ENCODE measurements around the gene ATP5F1C.

ATP5F1C gene

DNA sequence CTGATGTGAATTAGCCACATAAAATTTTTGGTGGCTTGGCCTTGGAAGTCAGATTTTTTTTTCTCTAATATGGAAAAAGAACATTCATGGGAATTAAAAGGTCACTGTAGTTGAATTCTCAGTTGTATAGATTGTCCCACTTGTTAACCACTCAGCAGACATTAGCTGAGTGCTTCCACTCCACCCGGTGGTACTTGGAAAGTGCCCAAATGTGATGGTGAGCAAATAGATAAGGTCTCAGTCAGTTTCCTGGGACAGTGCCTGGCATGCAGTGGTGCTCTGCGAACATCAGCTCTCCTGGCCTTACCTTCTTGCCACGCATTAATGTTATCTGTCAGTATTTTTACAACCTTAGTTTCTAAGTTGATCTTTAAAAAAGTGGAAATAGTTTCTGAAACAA lies 1.4 kb downstream of the ATP5F1C start:
- peak; percentile 13 for DNase-seq (ENCODE audit: low spot score)
- POLR2A ChIA-PET (ENCODE audit: low non-redundant PET) = interaction anchor here (2.7 kb wide), 1 partner anchor 28 kb away, joined by 16 read pairs; the partner anchor contains the start of gene TAF3
- H3K27ac ChIP-seq = no peak overlapping the region
- CTCF ChIA-PET = interaction anchor here (0.7 kb wide), 1 partner anchor 862 kb away, joined by 4 read pairs; no protein-coding TSS in a partner anchor
- TF ChIP-seq, protein P1, sequence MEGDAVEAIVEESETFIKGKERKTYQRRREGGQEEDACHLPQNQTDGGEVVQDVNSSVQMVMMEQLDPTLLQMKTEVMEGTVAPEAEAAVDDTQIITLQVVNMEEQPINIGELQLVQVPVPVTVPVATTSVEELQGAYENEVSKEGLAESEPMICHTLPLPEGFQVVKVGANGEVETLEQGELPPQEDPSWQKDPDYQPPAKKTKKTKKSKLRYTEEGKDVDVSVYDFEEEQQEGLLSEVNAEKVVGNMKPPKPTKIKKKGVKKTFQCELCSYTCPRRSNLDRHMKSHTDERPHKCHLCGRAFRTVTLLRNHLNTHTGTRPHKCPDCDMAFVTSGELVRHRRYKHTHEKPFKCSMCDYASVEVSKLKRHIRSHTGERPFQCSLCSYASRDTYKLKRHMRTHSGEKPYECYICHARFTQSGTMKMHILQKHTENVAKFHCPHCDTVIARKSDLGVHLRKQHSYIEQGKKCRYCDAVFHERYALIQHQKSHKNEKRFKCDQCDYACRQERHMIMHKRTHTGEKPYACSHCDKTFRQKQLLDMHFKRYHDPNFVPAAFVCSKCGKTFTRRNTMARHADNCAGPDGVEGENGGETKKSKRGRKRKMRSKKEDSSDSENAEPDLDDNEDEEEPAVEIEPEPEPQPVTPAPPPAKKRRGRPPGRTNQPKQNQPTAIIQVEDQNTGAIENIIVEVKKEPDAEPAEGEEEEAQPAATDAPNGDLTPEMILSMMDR (conservative IDR thresholded peaks at IDR 0.05; ENCODE audit: low read depth) = no peak

DNA sequence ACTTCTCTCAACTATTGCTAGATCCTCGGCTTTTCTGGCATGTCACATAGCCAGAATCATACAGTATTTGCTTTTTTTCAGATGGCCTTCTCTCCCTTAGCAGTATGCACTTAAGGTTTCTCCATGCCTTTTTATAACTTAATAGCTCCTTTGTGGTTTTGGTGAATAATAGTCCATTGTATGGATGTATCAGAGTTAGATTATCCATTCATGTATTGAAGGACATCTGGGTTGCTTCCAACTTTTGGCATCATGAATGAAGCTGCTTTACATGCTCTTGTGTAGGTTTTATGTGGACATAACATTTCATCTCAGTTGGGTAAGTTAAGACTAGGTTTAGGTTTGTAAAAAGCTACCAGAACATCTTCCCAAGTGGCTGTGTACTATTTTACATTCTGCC lies 4.6 kb downstream of the ATP5F1C start:
- CTCF ChIA-PET = interaction anchor here (0.5 to 1.2 kb wide), 2 partner anchors 26 to 36 kb away, joined by 3 to 4 read pairs; partner anchors contain the start of gene TAF3
- DNase-seq (ENCODE audit: low spot score) = no peak
- TF ChIP-seq, protein P1 (conservative IDR thresholded peaks at IDR 0.05; ENCODE audit: low read depth) = no peak
- POLR2A ChIA-PET (ENCODE audit: low non-redundant PET) = no interaction called here
- no peak overlapping the region for H3K27ac ChIP-seq

DNA sequence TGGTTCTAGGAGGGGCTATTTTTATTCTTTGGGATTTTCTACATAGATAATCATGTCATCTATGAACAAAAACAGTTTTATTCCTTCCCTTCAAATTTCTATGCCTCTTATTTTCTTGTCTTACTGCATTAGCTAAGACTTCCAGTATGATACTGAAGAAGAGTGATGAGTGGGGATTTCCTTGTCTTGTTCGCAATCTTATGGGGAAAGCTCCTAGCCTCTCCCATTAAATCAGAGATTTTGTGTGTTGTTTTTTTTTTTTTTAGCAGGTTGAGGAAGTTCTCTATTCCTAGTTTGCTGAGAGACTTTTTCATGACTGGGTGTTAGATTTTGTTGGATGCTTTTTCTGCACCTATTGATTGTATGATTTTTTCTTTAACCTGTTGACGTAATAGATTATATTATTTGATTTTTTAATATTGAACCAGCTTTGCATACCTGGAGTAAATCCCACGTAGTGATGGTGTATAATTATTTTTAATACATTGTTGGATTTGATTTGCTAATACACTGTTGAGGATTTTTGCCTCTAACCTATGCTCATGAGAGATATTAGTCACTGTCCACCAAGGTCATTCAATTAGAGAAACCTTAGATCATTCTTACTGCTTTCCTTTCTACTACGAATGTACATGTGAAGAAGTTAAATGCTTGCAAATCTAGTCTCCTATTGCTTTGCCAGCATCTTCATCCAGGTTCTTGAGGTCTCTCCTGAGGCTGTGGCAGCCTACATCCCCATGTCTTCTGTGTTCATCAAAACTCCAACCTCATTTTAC lies 6.5 kb downstream of the ATP5F1C start:
- TF ChIP-seq, protein P1 (conservative IDR thresholded peaks at IDR 0.05; ENCODE audit: low read depth) = no peak
- DNase-seq (ENCODE audit: low spot score) = no peak
- ChIA-PET POLR2A (ENCODE audit: low non-redundant PET) (no interaction called here), CTCF (no interaction called here)
- no peak overlapping the region for H3K27ac ChIP-seq

DNA sequence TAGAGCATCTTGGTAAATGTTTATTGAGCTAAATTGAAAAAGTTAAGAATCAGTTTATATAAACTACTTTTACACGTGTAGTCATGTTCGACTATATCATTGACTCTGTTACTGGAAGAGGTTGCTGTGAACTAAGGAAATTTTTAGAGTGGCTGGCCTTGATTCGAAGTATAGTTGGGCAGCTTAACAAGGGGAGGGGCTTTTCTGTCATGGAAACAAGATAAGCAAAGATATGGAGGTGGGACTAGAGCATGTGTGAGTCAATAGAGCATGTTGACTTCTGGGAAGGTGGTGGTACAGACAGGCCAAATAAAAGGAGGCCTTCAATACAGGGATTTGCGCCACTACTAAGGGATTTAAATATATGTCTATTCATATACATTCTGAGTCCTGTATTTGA lies 7.6 kb downstream of the ATP5F1C start:
- H3K27ac ChIP-seq = no peak overlapping the region
- ChIA-PET POLR2A (ENCODE audit: low non-redundant PET) (no interaction called here), CTCF (no interaction called here)
- no peak for DNase-seq (ENCODE audit: low spot score)
- TF ChIP-seq, protein P1 (conservative IDR thresholded peaks at IDR 0.05; ENCODE audit: low read depth) = no peak

DNA sequence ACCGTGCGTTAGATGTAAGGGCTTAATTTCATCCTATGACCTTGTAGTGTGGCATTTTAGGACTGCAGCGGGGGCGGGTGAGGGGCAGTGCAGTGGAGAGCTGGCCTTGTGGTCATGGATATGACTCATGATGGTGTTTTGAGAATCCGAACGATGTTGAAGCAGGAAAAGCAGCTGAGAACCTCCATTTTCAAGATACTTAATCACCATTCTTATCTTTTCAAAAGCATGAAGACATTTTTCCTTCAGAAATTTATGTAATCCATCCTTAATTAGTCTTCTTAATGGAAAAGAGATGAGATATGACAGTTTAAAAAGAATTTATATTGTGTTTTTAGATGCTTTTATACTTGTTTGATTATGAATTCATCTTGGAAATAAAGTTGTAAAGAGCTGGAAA lies 9.6 kb downstream of the ATP5F1C start:
- TF ChIP-seq, protein P1 (conservative IDR thresholded peaks at IDR 0.05; ENCODE audit: low read depth) = no peak
- no peak overlapping the region for H3K27ac ChIP-seq
- CTCF ChIA-PET = no interaction called here
- peak; percentile 69 for DNase-seq (ENCODE audit: low spot score)
- POLR2A ChIA-PET (ENCODE audit: low non-redundant PET) = no interaction called here

DNA sequence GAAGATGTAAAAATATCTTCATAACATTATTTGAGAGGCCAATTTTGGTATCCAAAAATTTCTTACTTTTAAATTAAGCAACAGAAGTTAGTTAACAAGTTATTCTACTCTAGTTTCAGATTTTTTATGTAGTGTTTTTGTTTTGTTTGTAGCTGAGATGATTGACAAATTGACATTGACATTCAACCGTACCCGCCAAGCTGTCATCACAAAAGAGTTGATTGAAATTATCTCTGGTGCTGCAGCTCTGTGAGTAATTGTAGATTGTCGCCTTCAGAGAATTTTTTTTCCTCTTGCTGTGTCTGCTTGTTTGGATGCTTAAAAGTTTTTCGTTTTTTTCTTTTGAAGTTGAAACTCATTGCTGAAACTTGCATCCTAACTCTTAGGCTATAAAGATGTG lies 14.6 kb downstream of the ATP5F1C start:
- no peak overlapping the region for H3K27ac ChIP-seq
- DNase-seq (ENCODE audit: low spot score) = no peak
- ChIA-PET CTCF (interaction anchor here (0.6 kb wide), 1 partner anchor 1502 kb away, joined by 6 read pairs; no protein-coding TSS in a partner anchor), POLR2A (ENCODE audit: low non-redundant PET) (no interaction called here)
- TF ChIP-seq, protein P1 (conservative IDR thresholded peaks at IDR 0.05; ENCODE audit: low read depth) = no peak
